T47D (cell line): ENCODE measurements around the gene GATD1.

Experiments used
- DNase-seq, 2 experiments: peaks; one replicate each; pipeline versions ENCODE4 v3.0.0 to v3.0.0-alpha.2; 2011 to 2012; ENCODE audit warnings: low read depth in 1 of 2, low spot score in 1 of 2
- JUND ChIP-seq: IDR thresholded peaks from 2 replicates; pipeline ENCODE4 v1.6.1; 2012; ENCODE audit warnings: low read depth
- in situ Hi-C: cut with HindIII; loops from 2 replicates; pipeline ENCODE4 v1.10.0; 2016; ENCODE audit warnings: low sequenced_read_pairs, low pct_unique_long_range_greater_than_20kb

GATD1 gene

GRCh38 chr11:808427-809286, 31.4 kb upstream of the GATD1 start:
- no peak for TF ChIP-seq JUND
- no peak for DNase-seq
- in situ Hi-C loops: no loop called here

- in situ Hi-C loops: no loop called here
Measured at GRCh38 chr11:804599-804964, 27.3 kb upstream of the GATD1 start.

GRCh38 chr11:803770-804598, 26.7 kb upstream of the GATD1 start:
- TF ChIP-seq JUND: no peak
- no peak for DNase-seq
- in situ Hi-C loops: no loop called here

More at GRCh38 chr11:804599-804964, 27.3 kb upstream of the GATD1 start:
- no peak for DNase-seq
- no peak for TF ChIP-seq JUND

- in situ Hi-C loops: no loop called here
- TF ChIP-seq JUND: no peak
Measured at GRCh38 chr11:803467-803742, 26.1 kb upstream of the GATD1 start.

GRCh38 chr11:802693-803466, 25.6 kb upstream of the GATD1 start:
- in situ Hi-C loops: no loop called here
- TF ChIP-seq JUND: no peak
- DNase-seq: no peak

More at GRCh38 chr11:803467-803742, 26.1 kb upstream of the GATD1 start:
- no peak for DNase-seq

- no peak for DNase-seq
- no peak for TF ChIP-seq JUND
Measured at GRCh38 chr11:802018-802617, 24.8 kb upstream of the GATD1 start.

GRCh38 chr11:801097-801780, 24.0 kb upstream of the GATD1 start:
- in situ Hi-C loops: no loop called here
- no peak for DNase-seq
- TF ChIP-seq JUND: no peak

More at GRCh38 chr11:802018-802617, 24.8 kb upstream of the GATD1 start:
- in situ Hi-C loops: no loop called here

GRCh38 chr11:800473-800872, 23.2 kb upstream of the GATD1 start:
- no peak for TF ChIP-seq JUND
- no peak for DNase-seq
- in situ Hi-C loops: no loop called here

GRCh38 chr11:799641-800316, 22.5 kb upstream of the GATD1 start:
- in situ Hi-C loops: no loop called here
- DNase-seq: no peak
- no peak for TF ChIP-seq JUND

GRCh38 chr11:798093-798713, 20.9 kb upstream of the GATD1 start, which contains the start of gene SLC25A22:
SLC25A22 (minus strand) TSS chr11:798281; CDS start chr11:795006, 3,275 bp downstream.
- in situ Hi-C loops: no loop called here
- DNase-seq: peak; percentile 77 to 81
- no peak for TF ChIP-seq JUND

- no peak for TF ChIP-seq JUND
- DNase-seq: peak; percentile 65 to 71
- in situ Hi-C loops: no loop called here
Measured at GRCh38 chr11:797296-798092, 20.2 kb upstream of the GATD1 start.
